Mesothelial cell of epicardium (in vitro differentiated cells): ENCODE data around the gene BTBD17. TPM values are rescaled to one million over a fixed set of nuclear protein-coding genes. Genes with fewer than 3 reads are reported as not detected.

Experiments
- DNase-seq, 2 experiments: peaks; one replicate each; pipeline ENCODE4 v3.0.0; 2021; ENCODE audit warnings: low spot score in 2 of 2; ENCODE audit not compliant: unreplicated experiment in 2 of 2
- H3K27ac Mint-ChIP-seq: 2 replicates; pipeline ENCODE4 v1.8.0; 2021; ENCODE audit warnings: mixed read lengths
- H3K27me3 Mint-ChIP-seq: 2 replicates; pipeline ENCODE4 v1.8.0; 2021; ENCODE audit warnings: low read depth, mixed read lengths
- H3K36me3 Mint-ChIP-seq: 2 replicates; pipeline ENCODE4 v1.8.0; 2021; ENCODE audit warnings: mixed read lengths
- H3K4me1 Mint-ChIP-seq: 2 replicates; pipeline ENCODE4 v1.8.0; 2021; ENCODE audit warnings: mixed read lengths
- H3K4me3 Mint-ChIP-seq: 2 replicates; pipeline ENCODE4 v1.8.0; 2021; ENCODE audit warnings: mild to moderate bottlenecking, moderate library complexity, mixed read lengths
- H3K9me3 Mint-ChIP-seq: 2 replicates; pipeline ENCODE4 v1.8.0; 2021; ENCODE audit warnings: mixed read lengths
- total RNA-seq: library from RNA; stranded (reverse); gene quantifications from 3 replicates; pipeline ENCODE4 v1.2.1, GENCODE V29; 2021
- TF ChIP-seq, protein P1 (sequence below): fragments of 200-600 bp; sonication (generic); IDR thresholded peaks from one replicate; pipeline ENCODE4 v1.5.0; 2021; ENCODE audit warnings: antibody characterized with exemption; ENCODE audit not compliant: unreplicated experiment

BTBD17 gene
- total RNA-seq, 1 donor from 2014 or later = 0.16 TPM

GRCh38 chr17:74349120-74349519 is 12.5 kb downstream of the BTBD17 start:
- Mint-ChIP-seq H3K36me3 (no peaks in the 10 kb centered on the region), H3K27ac (no peak overlapping the region), H3K9me3 (no peaks in the 10 kb centered on the region), H3K4me3 (no peak overlapping the region), H3K27me3 (peaks cover 94% of the 10 kb centered on the region), H3K4me1 (no peaks in the 10 kb centered on the region)
- DNase-seq = no peak
- TF ChIP-seq, protein P1, sequence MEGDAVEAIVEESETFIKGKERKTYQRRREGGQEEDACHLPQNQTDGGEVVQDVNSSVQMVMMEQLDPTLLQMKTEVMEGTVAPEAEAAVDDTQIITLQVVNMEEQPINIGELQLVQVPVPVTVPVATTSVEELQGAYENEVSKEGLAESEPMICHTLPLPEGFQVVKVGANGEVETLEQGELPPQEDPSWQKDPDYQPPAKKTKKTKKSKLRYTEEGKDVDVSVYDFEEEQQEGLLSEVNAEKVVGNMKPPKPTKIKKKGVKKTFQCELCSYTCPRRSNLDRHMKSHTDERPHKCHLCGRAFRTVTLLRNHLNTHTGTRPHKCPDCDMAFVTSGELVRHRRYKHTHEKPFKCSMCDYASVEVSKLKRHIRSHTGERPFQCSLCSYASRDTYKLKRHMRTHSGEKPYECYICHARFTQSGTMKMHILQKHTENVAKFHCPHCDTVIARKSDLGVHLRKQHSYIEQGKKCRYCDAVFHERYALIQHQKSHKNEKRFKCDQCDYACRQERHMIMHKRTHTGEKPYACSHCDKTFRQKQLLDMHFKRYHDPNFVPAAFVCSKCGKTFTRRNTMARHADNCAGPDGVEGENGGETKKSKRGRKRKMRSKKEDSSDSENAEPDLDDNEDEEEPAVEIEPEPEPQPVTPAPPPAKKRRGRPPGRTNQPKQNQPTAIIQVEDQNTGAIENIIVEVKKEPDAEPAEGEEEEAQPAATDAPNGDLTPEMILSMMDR = no peak

DNA sequence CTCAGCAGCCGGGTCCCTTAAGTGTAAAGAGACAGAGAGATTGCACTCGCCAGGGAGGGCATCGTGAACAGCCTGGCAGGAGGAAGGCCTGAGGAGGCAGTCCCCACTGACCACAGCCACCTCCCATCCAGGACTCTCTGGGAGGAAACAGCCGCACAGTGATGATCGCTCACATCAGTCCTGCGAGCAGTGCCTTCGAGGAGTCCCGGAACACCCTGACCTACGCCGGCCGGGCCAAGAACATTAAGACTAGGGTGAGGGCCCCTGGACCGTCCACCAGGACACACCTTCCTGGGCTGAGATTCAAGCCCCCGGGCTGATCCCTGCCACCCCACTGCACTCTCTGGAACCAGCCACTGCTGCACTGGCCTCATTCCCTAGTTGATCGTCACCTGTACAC is 14.0 kb downstream of the BTBD17 start:
- DNase-seq = no peak
- TF ChIP-seq, protein P1 = no peak
- Mint-ChIP-seq H3K9me3 (no peaks in the 10 kb centered on the region), H3K4me1 (no peaks in the 10 kb centered on the region), H3K36me3 (no peaks in the 10 kb centered on the region), H3K27me3 (peaks cover 79% of the 10 kb centered on the region), H3K4me3 (no peak overlapping the region), H3K27ac (no peak overlapping the region)

GRCh38 chr17:74345433-74346241 is 16.0 kb downstream of the BTBD17 start:
- Mint-ChIP-seq H3K9me3 (no peaks in the 10 kb centered on the region), H3K4me3 (no peak overlapping the region), H3K36me3 (no peaks in the 10 kb centered on the region), H3K4me1 (no peaks in the 10 kb centered on the region), H3K27ac (no peak overlapping the region), H3K27me3 (peaks cover 60% of the 10 kb centered on the region)
- DNase-seq = no peak
- TF ChIP-seq, protein P1 = no peak

DNA sequence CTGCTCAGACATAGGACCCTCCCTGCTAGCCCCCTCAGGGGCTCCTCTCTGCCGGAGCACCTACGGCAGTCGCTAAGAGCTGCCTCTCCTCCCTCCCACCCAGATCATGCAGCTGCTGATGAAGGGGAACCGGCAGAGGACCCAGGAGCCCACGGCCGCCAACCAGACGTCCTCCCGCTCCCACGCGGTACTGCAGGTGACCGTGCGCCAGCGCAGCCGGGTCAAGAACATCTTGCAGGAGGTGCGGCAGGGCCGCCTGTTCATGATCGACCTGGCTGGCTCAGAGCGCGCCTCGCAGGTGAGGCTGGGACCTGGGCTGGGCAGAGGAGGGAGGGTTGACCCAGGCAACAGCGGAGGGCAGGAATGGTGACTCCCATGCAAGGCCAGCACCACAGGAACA is 17.0 kb downstream of the BTBD17 start:
- no peak overlapping the region for H3K4me3 Mint-ChIP-seq
- TF ChIP-seq, protein P1 = no peak
- H3K9me3 Mint-ChIP-seq = no peaks in the 10 kb centered on the region
- H3K36me3 Mint-ChIP-seq = no peaks in the 10 kb centered on the region
- no peaks in the 10 kb centered on the region for H3K4me1 Mint-ChIP-seq
- peaks cover 54% of the 10 kb centered on the region for H3K27me3 Mint-ChIP-seq
- no peak for DNase-seq
- no peak overlapping the region for H3K27ac Mint-ChIP-seq

DNA sequence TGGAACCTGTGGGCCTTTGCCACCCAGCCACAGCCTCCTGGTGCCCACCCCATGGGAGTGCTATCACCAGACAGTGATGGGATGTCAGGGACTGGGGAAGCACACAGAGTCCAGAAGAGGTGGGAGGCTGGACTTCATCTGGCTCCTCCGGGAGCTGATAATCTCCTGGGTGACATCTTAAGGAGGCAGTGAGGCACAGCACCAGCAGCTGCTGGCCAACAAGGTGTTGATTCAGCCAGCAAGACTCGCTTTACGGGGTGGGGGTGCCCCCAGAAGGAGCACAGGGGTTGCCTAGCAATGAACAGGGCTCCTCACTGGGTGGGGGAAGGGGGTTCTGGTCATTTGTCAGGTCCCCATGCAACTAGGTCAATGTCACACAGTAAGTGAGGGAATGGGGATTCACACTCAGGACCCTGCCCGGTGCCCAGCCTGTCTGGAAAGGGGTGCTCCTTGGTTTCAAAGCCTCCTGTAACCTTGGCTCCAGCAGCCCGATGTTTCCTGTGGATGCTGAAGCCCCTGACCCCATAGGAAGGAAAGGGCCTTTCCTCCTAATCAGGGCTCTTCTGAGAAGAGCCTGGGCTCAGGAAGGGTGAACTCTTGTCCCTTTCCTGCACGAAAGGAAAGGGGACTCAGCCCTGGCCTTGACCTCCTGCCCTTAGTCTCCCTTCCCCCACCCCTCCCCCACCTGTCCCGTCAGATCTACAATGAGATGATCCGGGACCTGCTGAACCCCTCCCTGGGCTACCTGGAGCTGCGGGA is 18.0 kb downstream of the BTBD17 start:
- no peaks in the 10 kb centered on the region for H3K36me3 Mint-ChIP-seq
- H3K27me3 Mint-ChIP-seq = peaks cover 53% of the 10 kb centered on the region
- no peak overlapping the region for H3K27ac Mint-ChIP-seq
- H3K4me3 Mint-ChIP-seq = no peak overlapping the region
- H3K4me1 Mint-ChIP-seq = no peaks in the 10 kb centered on the region
- DNase-seq = no peak
- TF ChIP-seq, protein P1 = no peak
- H3K9me3 Mint-ChIP-seq = no peaks in the 10 kb centered on the region
